Erythroblast (primary cell): ENCODE measurements around the gene BBS10.
"Not testable (repeated sequence)": the region's sequence is repeated elsewhere in the genome, so short reads cannot be mapped to it uniquely, and the experiment has no call there.

Experiments
- GATA1 ChIP-seq: IDR thresholded peaks from 2 replicates; pipeline ENCODE4 v1.6.1; 2011; ENCODE audit warnings: low read depth, mild to moderate bottlenecking, control low read depth, low read length, moderate library complexity
- POLR2A ChIP-seq: IDR thresholded peaks from 2 replicates; pipeline ENCODE4 v1.6.1; 2011; ENCODE audit warnings: mild to moderate bottlenecking, low read length

DNA sequence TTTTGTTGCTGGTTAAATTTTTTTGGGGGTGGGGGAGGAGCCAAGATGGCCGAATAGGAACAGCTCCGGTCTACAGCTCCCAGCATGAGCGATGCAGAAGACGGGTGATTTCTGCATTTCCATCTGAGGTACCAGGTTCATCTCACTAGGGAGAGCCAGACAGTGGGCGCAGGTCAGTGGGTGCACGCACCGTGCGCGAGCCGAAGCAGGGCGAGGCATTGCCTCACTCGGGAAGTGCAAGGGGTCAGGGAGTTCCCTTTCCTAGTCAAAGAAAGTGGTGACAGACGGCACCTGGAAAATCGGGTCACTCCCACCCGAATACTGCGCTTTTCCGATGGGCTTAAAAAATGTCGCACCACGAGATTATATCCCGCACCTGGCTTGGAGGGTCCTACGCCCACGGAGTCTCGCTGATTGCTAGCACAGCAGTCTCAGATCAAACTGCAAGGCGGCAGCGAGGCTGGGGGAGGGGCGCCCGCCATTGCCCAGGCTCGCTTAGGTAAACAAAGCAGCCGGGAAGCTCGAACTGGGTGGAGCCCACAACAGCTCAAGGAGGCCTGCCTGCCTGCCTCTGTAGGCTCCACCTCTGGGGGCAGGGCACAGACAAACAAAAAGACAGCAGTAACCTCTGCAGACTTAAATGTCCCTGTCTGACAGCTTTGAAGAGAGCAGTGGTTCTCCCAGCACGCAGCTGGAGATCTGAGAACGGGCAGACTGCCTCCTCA is 28.5 kb downstream of the BBS10 start:
- not testable (repeated sequence) for TF ChIP-seq POLR2A, GATA1
